ENCODE results near the gene EHD1.

The EHD1 gene

DNA sequence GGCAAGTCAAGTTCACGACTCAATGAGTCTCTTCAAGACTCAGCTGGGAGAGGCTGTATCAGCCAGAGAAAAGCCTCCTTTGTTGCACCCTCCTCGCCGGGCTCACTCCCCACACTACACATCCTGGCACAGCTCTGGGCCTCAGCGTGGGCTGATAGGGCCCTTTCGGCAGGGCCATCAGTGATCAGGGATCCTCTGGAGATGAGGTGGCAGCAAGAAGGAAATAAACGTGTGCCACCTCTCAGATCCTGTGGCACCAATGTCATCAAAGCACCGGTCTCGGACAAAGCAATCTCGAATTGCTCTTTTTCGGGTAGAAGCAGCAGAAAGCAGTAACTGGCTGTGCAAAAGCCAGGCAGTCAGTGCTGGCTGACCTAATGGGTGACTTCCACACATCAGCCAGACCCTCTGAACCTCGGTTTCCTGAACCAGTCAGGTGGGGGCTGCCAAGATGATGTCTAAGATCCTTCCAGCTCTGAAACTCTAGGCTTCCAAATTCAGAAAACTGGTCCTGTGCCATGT, 2.1 kb downstream of the EHD1 start:
- in situ Hi-C loops (cut with HindIII; ENCODE audit: low sequenced_read_pairs) = no loop called here

DNA sequence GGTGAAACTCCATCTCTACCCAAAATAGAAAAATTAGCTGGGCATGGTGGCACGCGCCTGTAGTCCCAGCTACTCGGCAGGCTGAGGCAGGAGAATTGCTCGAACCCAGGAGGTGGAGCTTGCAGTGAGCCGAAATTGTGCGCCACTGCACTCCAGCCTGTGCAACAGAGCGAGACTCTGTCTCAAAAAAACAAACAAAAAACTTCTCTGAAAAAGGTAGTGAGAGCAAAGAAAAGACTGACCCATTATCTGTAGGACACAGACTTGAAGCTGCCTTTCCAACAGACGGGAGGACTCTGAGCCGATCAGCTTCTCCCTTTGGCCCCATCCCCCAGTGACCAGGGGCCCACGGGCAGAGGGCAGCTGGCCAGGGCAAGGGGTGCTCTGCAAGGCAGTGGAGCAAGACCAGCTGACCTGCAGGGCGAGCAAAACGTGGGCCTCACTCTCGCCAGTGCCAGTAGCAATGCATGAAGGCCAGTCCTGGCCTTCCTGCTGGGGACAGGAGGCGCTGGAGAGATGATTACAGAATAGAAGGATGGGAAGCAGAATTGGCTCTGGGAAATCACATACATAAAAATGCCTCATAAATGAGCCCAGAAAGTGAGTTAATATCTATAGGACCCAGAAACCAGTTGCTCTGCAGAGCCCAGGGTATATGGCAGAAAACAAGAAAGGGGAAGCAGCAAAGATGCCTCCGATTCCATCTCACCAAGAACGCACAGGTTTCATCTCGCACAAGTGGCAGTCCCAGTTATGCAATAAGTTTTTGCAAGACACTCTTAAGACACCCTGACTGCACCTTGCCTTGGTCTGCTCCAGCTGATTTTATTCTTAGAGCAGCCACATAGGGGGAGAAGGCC, 2.8 kb downstream of the EHD1 start:
- in situ Hi-C loops (cut with HindIII; ENCODE audit: low sequenced_read_pairs) = no loop called here

DNA sequence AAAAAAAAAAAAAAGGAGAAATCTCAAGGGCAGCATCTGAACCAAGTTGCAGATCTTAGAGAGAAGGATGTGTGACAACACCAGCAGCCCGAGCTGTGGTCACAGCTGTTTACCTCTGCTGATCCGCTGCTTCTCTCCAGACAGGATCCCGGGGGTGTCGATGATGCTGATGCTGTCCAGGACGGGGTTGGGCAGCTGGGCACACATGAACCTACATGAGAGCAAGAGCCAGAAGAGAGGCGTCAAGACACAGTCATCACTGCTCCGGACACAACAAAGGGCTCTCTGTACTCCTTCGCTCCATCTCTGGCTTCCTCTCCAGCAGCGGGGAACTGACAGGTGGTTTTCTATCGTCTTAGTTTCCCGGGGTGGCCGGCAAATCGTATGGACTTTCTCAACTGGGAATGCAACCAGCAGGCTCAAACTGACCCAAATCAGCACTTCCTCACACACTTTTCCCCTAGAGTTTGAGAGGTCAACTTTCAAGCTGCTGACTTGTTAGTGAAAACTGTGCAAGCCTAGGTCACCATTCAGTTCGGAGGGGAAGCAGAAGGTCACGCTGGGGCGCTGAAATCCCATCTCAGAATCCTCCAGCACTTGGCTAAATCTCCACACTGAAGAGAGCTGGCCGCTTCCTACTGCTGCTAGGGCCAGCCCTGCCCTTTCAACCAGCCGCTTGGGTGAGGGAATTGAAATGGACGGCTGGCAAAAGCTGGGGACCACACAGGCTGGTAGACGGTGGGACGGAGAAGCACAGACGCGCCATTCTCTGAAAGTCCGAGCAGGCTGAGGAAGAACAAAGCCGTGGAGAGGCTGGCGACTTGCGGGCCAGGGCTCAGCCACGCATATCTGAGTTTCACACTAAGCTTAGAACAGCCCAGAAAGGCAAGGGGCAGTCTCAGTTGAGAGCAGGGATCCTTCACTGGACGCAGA, 3.8 kb downstream of the EHD1 start:
- in situ Hi-C loops (cut with HindIII; ENCODE audit: low sequenced_read_pairs) = no loop called here

DNA sequence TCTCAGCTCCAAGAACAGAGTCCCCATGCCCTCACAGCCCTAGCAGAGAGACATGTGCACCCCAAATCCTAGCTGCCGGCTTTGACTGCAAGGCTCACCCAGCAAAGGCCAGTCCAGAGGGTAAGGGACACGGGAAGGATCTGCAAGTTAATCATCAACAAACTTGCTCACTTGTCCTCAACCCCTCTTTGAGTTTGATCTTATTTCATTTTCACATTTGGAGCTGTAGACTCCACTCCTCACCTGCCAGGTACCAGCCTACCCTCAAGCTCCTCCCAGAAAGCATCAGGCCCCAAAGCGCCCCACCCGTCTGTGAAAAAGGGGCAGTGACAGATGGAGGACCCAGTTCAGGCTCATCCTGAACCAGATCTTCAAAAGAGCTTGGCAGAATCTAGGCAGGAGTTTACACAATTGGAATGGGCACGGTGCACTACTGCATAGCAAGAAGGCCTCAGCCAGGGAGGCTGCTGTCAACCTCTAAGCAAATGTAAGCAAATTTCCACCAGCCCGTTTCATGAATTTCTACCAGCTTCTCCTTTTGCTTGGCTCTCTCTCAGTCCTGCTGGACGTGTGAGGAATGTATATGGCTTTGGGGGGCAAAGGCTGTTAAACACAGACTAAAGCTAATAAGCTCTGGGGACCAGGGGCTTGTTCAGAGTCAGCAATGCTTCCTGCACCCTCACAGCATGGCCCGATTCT, 5.5 kb downstream of the EHD1 start:
- in situ Hi-C loops (cut with HindIII; ENCODE audit: low sequenced_read_pairs) = no loop called here

DNA sequence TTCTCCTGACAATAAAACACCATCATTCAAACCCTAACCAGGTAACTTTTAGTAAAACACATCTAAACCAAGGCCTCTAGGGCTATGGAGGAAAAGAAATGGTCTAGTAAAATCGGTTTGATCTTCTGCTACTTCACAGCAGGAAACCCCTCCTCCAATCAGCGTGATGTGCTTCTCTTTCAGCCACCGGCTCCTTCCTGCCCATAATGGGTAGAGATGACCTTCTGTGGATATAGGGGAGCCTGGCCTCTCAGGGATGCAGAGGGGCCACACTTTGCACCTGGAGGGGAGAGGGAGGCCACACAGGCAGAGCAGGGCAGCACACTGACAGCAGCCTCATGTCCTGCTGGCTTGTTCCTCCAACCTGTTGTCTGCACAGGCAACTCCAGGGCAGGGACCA, 6.9 kb downstream of the EHD1 start:
- in situ Hi-C loops (cut with HindIII; ENCODE audit: low sequenced_read_pairs) = no loop called here

DNA sequence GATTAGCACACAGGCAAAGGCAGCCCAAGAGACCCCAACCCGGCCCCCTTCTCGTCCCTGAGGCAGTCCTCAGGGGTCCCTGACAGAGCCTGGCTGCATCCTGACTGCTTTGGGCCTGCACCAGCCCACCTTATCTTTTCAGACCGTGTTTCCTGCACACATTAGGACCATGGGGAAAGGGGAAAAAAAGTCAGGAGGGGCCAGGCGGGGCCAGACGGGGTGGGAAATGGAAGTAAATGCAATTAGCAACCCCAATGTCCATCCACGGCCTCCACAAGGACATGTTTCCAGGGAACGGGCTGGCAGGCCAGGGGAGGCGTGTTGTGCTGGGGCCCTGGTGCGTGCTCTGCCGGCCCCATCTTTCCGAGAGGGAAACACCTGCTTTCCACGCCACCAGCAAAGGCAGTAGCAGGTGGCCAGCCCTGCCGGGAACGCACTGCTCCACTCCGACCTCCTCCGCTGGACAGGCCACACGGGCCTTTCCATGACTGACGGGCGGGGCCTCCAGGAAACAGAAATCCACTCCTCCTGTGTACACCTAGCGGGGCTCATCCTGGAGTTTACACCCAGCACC, 7.4 kb downstream of the EHD1 start:
- in situ Hi-C loops (cut with HindIII; ENCODE audit: low sequenced_read_pairs) = no loop called here

DNA sequence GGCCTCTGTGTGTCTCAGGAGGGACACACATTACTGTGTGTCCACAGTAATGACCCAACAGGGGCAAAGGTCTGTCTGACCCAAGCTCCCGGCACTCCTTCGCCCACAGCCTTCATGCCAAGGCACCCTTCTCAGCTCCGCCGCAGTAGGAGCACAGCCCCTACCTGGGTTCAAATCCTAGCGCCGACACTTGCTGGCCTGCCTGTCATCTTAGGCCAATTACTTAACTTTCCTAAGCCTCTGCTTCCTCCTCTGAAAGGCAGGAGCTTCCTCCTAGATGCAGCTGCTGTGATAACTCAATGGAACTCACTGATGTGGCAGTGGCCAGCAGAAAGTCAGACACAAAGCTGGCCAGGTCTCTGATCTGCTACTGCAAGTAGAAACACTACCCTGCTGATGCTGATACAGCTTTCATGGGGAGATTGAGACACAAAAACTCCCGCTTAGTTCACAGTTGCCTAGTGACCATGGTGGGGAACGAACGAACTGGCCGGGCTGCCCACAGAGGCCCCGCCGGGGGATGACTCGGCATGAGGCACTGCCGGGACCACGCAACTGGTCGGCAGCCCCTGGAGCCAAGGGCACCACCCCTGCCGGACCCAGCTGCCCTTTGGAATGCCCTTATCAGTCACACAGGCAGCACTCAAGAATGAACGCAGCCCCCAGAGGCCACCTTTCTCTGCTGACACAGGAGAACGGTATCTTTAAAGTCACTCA, 8.1 kb downstream of the EHD1 start:
- in situ Hi-C loops (cut with HindIII; ENCODE audit: low sequenced_read_pairs) = no loop called here

DNA sequence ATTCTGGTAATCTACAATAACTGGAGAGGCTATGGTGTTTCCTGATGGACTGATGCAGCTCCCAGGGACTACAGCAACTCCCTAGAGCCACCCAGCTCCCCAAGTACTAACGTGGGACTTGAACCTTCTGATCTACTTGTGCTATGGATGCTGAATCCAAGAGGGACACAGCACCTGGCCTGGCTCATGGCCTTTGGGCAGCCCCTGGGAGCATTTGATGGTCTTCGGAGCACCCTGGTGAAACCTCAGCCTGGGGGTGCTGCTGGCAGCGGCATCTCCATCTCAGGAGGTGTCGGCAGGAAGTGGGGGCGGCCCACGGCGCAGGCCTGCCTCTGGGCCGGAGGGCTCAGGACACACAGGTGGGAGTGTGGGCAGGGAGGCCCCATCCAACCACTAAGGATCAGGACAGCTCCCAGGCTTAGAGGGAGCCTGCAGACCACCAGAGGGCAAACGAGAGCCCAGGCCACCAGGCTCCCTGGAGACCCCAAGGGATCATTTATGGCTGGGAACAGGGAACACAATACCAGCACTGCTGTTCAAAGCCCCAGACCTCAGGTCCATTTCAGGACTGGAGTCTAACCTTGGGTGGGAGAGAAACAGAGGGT, 8.7 kb downstream of the EHD1 start:
- in situ Hi-C loops (cut with HindIII; ENCODE audit: low sequenced_read_pairs) = no loop called here

DNA sequence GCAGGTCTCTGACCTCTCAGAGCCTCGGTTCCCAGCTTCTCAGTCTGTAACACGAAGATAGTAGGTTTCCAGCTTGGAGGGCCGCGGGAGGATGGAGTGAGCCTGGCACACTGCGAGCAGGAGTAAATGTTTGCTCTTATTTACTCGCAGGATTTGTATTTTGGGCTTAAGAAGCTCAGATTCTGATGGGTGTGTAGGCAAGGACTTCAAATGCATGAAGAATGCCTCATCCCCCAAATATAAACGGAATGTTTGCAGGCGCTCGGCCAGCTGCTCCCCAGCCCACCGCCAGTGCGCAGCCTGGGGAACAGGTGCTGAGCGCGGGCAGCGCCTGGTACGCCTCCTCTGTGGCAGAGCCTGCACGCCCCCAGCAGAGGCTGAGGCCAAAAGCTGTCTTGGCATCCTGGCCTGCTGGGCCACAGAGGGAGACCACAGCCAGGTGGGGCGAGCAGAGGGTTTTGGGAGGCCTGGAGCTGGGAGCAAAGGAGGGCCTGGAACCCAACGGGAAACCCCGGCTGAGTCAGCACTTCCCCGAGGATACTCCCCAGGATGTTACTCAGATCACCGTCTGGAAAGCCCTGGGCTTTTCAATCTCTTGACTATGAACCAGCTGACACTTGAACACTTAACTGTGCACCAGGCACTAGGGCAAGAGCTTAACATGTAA, 9.4 kb downstream of the EHD1 start:
- in situ Hi-C loops (cut with HindIII; ENCODE audit: low sequenced_read_pairs) = no loop called here

DNA sequence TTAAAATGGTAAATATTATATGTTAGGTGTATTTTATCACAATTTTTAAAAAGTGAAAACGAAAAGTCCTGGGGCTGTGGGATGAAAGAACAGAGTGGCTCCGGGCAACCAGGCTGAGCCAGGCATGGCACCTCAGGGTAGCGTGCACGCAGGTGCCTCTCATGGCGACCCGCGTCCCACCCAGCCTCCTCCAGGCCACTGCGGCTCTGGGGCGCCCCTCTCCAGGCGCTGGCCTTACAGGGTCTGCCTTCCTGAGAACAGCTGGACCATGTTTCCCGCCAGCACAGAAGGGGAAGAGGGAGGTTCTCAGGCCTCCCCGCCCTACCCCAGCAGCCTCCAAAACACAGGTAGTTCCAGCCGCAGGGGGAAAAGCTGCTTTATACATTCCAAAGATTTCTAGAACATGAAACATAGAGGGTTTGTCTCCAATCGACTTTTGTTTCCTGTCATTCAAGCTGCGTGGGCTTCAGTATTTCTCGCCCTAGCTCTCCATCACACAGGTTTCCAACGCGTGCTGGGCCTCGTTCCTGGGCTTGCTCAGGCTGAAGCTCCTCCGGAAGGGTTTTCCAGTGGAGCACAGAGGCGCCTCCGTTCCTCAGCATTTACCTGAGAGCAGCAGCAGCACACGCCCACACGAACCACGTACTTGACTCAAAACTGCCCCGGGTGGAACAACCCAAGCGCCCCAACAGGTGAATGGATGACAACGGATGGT, 10.5 kb downstream of the EHD1 start:
- in situ Hi-C loops (cut with HindIII; ENCODE audit: low sequenced_read_pairs) = no loop called here

DNA sequence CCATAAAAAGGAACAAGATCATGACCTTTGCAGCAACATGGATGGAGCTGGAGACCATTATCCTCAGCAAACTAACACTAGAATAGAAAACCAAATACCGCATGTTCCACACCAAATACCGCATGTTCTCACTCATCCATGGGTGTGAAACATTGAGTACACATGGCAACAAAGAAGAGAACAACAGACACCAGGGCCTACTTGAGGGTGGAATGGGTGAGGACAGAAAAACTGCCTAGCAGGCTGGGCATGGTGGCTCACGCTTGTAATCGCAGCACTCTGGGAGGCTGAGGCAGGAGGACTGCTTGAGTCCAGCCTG, 12.3 kb downstream of the EHD1 start:
- in situ Hi-C loops (cut with HindIII; ENCODE audit: low sequenced_read_pairs) = no loop called here

DNA sequence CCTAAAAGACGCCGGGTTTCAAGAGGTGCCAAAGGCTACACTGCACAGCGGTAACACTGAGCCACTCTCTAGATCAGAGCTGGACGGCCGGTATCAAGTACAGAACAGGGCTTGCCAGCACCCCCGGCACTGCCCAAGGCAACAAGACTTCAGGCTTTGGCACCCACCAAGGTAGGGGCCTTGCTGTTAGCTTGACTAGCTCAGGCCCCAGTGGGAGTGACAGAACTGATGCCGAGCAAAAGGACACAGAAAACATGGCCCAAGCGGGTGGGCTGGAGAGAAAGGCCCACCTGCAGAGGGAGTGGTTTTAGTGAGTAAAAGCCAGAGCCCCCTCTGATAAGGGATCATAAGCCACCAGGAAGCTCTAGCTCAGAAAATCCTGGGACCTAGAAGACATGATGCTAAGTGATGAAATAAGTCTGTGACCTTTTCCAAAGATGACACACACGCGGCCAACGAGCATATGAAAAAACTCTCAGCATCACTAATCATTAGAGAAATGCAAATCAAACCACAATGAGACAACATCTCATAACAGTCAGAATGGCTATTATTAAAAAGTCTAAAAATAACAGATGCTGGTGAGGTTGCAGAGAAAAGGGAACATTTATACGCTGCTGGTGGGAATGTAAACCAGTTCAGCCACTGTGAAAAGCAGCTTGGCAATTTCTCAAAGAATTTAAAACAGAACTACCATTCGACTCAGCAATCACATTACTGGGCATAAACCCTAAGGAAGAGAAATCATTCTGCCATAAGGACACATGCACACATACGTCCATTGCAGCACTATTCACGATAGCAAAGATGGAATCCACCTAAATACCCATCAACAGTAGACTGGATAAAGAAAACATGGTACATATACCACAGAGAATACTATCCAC, 12.9 kb downstream of the EHD1 start:
- in situ Hi-C loops (cut with HindIII; ENCODE audit: low sequenced_read_pairs) = no loop called here

DNA sequence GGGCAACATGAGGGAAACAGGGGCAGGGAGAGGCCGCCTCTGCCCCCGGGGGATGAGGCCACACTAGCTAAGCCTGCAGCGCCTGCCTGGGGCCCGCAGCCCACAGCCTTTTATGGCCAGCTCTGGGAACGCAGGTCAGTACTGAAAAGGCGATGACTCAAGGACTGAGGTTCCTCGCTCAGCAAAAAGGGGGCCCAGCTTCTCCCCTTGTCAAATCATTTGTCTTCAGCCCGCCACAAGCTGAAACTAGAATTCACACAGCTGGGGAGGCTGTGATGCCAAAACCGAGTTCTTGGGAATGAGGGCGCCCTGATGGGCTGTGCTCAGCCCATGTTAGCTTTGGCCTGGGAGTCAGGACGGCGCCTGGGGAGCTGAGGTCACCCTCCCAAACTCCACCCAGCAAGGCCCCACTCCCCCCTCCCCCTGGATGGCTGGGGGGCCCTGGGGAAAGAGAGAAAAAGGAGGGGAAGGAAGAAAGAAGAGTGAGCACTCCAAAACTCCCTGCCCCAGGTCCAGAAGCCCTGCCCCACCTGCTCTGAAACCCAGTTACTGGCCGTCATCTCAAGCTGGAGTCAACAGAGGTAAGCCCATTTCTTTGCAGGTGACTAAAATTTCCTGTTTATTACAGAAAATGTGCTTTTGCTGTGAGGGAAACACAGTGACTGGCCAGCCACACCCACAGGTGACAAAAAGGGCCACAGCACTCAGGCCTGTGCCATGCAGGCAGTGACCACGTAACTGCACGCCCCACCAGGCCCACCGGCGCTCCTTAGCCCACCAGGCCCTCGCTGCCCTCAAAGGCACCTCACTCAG, 13.7 kb downstream of the EHD1 start:
- in situ Hi-C loops (cut with HindIII; ENCODE audit: low sequenced_read_pairs) = no loop called here

DNA sequence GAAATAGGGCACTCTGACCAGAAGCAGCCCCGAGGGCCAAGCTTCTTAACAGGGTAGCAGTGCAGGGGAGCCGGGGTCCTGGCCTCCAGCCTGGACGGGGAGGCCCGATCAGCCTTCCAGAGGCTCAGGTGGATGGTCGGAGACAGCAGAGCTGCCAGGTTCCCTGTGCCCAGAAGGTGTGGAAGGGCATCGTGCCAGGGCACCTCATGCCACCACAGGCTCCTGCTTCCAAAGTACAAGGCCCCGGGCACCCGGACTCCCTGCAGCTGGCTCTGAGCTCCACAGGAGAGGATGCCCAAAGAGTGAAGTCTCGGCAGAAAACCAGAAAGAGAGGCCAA, 14.3 kb downstream of the EHD1 start:
- in situ Hi-C loops (cut with HindIII; ENCODE audit: low sequenced_read_pairs) = no loop called here

DNA sequence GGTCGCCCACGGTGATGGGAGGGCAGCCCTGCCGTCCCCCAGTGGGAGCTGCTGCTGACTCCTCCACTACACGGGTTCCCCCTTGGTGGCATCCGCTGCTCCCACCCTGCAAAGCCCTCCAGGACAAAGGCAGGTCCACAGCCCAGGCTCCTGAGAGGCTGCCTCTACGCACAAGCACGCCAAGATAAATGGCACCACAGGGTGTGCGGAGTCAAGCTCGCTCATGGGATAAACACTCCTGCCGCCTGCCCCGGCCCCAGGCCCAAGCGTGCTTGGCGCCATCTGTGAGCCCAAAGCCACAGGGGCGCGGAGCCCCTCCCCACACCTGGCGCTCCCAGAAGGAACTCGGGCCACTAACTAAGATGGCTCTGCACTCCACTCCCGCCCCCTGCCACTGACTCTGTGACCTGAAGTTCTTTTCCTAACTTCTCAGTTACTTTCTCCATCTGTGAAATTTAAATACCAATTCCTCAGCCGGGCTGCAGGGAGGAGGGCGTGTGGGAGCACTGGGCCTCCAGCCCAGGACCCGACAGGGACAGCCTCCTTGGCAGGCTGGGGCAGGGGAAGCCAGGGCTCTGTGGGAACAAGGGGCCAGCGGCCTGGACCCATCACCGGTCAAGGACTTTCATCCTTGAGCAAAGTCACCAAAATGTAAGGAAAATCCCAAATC, 14.9 kb downstream of the EHD1 start:
- in situ Hi-C loops (cut with HindIII; ENCODE audit: low sequenced_read_pairs) = no loop called here

DNA sequence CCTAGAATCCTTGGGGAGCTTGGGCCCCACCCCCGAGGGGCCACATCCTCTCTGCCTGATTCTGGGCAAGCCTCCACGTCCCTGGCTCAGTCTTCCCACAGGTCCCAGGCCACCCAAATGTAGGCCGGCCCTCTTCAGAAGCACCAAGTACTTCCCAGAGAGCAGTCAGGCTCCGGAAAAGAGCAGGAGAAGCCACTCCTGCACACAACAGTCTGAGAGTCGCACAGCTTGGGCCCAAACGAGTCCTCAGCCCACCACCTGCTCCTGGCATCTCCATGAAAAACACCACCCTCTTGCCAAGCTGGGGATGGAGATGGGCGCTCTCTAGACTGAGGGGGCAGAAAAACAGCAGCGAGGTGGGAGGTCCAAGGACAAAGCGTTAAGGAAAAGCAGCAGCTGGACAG, 15.4 kb downstream of the EHD1 start:
- in situ Hi-C loops (cut with HindIII; ENCODE audit: low sequenced_read_pairs) = no loop called here

Measured in endothelial cell of hepatic sinusoid (primary cell).